ENCODE data around the gene TPK1.

Gene TPK1

DNA sequence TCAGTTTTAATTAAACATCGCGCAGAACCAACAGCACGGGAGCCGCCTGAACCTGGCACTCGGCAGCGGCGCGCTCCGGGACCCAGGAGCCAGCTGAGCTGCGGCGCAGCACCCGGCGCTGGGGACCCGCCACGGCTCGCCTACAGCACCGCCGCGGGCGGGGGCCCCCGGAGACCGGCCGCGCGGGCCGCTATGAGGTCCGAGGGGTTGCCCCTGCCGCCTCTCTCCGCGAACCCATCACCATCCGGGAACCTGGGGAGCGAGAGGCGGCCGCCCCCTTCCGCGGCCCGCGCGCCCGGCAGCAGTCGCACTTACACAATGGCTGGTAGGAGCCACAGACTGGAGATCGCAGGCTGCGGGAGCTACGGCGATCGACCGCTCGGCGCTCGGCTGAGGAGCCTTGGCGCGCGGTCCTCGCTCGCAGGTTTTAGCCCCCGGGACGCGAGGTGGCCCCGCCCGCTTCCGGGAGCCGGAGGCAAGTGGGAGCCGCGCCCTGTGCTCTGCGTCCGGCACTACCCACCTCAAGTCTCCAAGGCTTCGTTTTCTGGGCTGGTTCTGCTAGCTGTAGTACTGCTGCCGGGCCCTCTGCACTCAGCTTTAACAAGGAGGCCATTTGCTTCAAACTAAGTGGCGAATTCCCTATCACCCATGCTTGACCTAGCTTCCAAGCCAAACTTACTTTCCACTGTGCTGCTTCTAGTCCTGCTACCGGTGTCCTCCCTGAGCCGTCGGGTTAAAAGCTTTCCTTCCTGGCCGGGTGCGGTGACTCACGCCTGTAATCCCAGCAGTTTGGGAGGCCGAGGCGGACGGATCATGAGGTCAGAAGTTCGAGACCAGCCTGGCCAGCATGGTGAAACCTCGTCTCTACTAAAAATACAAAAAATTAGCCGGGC, at the start of gene TPK1:
TSS of gene TPK1 (minus strand) at position 402 of the 893 bp plus-strand sequence. CDS start 451 bp downstream, outside the sequence.
- TF ChIP-seq, protein P1, sequence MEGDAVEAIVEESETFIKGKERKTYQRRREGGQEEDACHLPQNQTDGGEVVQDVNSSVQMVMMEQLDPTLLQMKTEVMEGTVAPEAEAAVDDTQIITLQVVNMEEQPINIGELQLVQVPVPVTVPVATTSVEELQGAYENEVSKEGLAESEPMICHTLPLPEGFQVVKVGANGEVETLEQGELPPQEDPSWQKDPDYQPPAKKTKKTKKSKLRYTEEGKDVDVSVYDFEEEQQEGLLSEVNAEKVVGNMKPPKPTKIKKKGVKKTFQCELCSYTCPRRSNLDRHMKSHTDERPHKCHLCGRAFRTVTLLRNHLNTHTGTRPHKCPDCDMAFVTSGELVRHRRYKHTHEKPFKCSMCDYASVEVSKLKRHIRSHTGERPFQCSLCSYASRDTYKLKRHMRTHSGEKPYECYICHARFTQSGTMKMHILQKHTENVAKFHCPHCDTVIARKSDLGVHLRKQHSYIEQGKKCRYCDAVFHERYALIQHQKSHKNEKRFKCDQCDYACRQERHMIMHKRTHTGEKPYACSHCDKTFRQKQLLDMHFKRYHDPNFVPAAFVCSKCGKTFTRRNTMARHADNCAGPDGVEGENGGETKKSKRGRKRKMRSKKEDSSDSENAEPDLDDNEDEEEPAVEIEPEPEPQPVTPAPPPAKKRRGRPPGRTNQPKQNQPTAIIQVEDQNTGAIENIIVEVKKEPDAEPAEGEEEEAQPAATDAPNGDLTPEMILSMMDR (conservative IDR thresholded peaks at IDR 0.05; ENCODE audit: low read depth): no peak
- POLR2A ChIA-PET (ENCODE audit: low non-redundant PET): no interaction called here
- peak; percentile 87 for DNase-seq (ENCODE audit: low spot score)
- CTCF ChIA-PET: interaction anchor here (0.7 kb wide), 1 partner anchor 323 kb away, joined by 3 read pairs; no protein-coding TSS in a partner anchor
- H3K27ac ChIP-seq: peak within 1 kb of the TSS; percentile 96

DNA sequence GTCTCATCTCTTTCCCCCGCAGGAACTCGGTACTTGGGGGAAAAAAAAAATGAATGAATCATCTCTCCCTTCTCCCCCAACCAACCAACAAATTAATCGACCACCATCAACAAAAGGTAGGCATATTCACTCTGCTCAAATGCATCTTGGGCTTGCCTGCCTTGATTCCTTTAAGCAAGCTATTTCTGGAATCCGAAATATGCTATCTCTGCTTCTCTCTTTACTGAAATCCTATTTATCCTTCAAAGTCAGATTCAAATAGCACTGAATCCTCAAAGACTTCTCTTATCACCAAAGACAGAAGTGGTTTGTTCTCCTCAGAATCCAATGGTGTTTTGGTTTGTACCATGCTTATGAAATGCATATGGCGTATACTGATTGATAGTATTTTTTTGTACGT, 49.6 kb upstream of the TPK1 start:
- TF ChIP-seq, protein P1 (conservative IDR thresholded peaks at IDR 0.05; ENCODE audit: low read depth): no peak
- DNase-seq (ENCODE audit: low spot score): no peak
- no peak overlapping the region for H3K27ac ChIP-seq
- ChIA-PET POLR2A (ENCODE audit: low non-redundant PET) (no interaction called here), CTCF (no interaction called here)

DNA sequence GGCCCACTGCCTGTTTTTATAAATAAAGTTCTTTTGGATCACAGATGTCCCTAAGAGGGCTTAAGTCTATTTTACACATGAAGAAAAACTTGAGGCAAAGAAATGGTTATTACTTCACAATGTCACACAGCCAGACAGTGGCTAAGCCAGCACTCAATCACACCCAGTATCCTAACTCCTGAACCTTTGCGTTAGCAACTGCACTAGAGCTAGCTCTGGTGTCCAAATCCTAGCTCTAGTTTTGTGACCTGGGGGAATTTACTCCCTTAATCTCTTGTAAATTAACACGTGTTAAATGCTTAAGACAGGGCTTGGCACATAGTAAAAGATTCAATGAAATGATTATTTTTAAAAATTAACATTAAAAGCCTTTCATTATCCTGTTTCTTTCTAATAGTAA, 49.0 kb upstream of the TPK1 start:
- TF ChIP-seq, protein P1 (conservative IDR thresholded peaks at IDR 0.05; ENCODE audit: low read depth): no peak
- DNase-seq (ENCODE audit: low spot score): no peak
- H3K27ac ChIP-seq: no peak overlapping the region
- CTCF ChIA-PET: no interaction called here
- POLR2A ChIA-PET (ENCODE audit: low non-redundant PET): no interaction called here

DNA sequence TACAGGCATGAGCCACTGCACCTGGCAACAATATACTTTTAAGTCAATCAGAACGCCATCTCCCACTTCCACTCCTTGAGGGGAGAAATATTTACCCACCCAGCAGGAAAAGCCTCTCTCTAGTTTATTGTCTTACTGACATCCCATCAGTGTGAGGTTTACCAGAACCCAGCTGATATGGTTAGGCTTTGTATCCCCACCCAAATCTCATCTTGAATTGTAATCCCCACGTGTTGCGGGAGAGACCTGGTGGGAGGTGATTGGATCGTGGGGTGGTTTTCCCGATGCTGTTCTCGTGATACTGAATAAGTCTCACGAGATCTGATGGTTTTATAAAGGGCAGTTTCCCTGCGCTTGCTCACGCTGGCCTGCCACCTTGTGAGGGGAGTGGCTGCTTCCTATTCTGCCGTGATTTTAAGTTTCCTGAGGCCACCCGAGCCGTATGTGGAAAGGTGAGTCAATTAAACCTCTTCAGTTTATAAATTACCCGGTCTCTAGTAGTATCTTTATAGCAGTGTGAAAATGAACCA, 37.5 kb upstream of the TPK1 start:
- ChIA-PET POLR2A (ENCODE audit: low non-redundant PET) (no interaction called here), CTCF (no interaction called here)
- H3K27ac ChIP-seq: no peak overlapping the region
- no peak for DNase-seq (ENCODE audit: low spot score)
- TF ChIP-seq, protein P1 (conservative IDR thresholded peaks at IDR 0.05; ENCODE audit: low read depth): no peak

DNA sequence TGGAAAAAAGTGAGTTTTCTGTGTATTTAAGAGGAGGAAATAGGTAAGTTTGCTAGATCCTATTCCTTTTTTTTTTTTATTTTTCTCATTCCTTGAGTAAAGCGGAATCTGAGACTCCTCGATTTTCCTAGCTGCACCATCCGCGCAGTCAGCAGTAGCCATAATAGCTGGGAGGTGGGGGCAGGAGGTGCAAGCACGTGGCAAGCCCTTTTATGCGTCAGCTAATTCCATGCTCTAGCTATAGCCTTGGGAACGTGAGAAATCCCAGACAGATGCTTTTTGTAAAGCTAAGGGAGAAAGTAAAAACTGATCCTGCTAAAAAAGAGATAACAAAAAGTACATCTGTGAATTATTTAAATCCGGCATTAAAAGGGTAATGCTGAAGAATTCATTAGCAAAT, 33.2 kb upstream of the TPK1 start:
- TF ChIP-seq, protein P1 (conservative IDR thresholded peaks at IDR 0.05; ENCODE audit: low read depth): no peak
- ChIA-PET CTCF (interaction anchor here (0.7 kb wide), 1 partner anchor 28 kb away, joined by 3 read pairs; no protein-coding TSS in a partner anchor), POLR2A (ENCODE audit: low non-redundant PET) (no interaction called here)
- H3K27ac ChIP-seq: no peak overlapping the region
- no peak for DNase-seq (ENCODE audit: low spot score)

DNA sequence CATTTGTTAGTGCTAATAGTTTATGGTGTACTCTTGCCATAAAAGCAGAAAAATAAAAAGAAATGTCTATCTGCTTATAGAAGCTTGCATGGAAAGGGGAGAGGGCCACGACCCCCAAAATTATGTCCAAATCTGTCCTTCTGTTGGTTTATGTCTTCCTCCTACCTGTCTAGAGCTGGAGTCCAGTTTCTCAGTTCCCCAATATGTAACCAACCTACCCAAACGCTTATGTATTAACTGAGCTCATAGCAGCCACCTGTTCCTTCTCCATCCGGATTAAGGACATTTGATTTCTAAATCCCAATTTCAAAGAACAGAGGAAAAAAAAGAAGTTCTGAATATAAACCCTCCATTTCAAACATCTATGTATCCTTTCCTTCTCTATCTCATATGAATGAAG, 30.3 kb upstream of the TPK1 start:
- no peak for DNase-seq (ENCODE audit: low spot score)
- TF ChIP-seq, protein P1 (conservative IDR thresholded peaks at IDR 0.05; ENCODE audit: low read depth): no peak
- POLR2A ChIA-PET (ENCODE audit: low non-redundant PET): no interaction called here
- CTCF ChIA-PET: interaction anchor here (0.7 kb wide), 1 partner anchor 749 kb away, joined by 5 read pairs; no protein-coding TSS in a partner anchor
- H3K27ac ChIP-seq: no peak overlapping the region
